Measurements from ENCODE around the gene NKD1.

The NKD1 gene

GRCh38 chr16:50611995-50612848, 64.0 kb downstream of the NKD1 start:
- no peak for DNase-seq (ENCODE audit: extremely low read depth, low read depth)
- no peak for TF ChIP-seq CTCF (IDR thresholded peaks at IDR 0.05; ENCODE audit: low read depth, low read length)

- no peak for TF ChIP-seq CTCF (IDR thresholded peaks at IDR 0.05; ENCODE audit: low read depth, low read length)
- no peak for DNase-seq (ENCODE audit: extremely low read depth, low read depth)
Measured at GRCh38 chr16:50612849-50613198, 64.6 kb downstream of the NKD1 start.

- DNase-seq (ENCODE audit: extremely low read depth, low read depth), result no peak
- no peak for TF ChIP-seq CTCF (IDR thresholded peaks at IDR 0.05; ENCODE audit: low read depth, low read length)
Measured at GRCh38 chr16:50613281-50613963, 65.2 kb downstream of the NKD1 start.

- DNase-seq (ENCODE audit: extremely low read depth, low read depth), result no peak
- TF ChIP-seq CTCF (IDR thresholded peaks at IDR 0.05; ENCODE audit: low read depth, low read length), result no peak
Measured at GRCh38 chr16:50613964-50614474, 65.8 kb downstream of the NKD1 start.

GRCh38 chr16:50614955-50615724, 66.9 kb downstream of the NKD1 start:
- TF ChIP-seq CTCF (IDR thresholded peaks at IDR 0.05; ENCODE audit: low read depth, low read length), result no peak

GRCh38 chr16:50615891-50616290, 67.7 kb downstream of the NKD1 start:
- DNase-seq (ENCODE audit: extremely low read depth, low read depth), result no peak
- no peak for TF ChIP-seq CTCF (IDR thresholded peaks at IDR 0.05; ENCODE audit: low read depth, low read length)

More at GRCh38 chr16:50614955-50615724, 66.9 kb downstream of the NKD1 start:
- no peak for DNase-seq (ENCODE audit: extremely low read depth, low read depth)
